LHCN-M2 (cell line): ENCODE data around the gene HOXC11. TPM values are rescaled to one million over a fixed set of nuclear protein-coding genes. Genes with fewer than 3 reads are reported as not detected.

Experiments
- DNase-seq: peaks from one replicate; pipeline ENCODE4 v3.0.0-alpha.2; 2012; ENCODE audit warnings: low read depth
- total RNA-seq: library from RNA; depleted of rRNA; stranded (reverse); fragments of >200 nt; gene quantifications from 2 replicates; pipeline ENCODE4 v1.2.3, GENCODE V29; 2014

Gene HOXC11
- total RNA-seq, 1 experiment from 2014 or later = 3.4 TPM

DNA sequence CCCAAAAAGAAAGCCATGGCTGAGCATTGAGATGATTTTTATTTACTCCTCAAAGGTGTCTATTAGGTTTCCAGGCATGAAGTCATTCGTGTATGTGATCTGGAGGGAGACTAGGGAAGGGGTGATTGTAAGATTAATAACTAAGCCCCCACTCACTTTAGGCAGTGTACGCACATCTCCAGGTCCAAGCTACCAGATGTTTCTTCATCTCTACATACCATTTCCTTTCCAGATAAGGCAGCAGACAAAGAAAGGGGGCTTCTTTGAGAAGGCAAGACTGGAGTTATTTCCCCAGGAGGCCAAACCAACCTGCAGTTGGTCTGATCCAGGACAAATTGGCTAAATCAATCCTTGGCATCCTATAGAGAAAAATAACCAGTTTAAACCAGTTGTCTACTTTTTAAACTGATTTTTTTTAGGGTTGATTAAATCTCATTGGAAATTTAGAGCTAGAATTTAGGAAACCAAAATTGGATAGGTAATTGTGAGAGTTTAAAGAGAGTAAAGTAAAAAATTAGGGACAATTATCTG, 30.4 kb upstream of the HOXC11 start:
- DNase-seq = no peak

DNA sequence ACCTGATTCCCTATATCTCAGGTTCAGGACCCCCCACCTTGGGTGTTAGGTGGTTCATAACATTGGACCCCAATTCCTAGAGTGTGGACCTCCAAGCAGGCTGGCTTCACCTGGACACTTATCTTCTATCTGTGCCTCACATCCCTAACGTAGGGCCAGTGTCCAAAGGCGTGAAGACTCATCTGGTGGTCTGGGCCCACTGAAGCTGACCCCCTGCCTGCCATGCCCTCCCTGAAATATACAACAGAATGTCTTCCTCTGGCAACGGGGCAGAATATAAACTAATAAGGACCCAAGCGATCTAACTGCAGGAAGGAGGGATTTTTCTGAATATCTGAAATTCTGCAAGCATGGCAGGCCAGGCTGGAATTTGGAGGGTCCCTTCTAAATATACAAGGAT, 28.7 kb upstream of the HOXC11 start:
- DNase-seq = no peak

DNA sequence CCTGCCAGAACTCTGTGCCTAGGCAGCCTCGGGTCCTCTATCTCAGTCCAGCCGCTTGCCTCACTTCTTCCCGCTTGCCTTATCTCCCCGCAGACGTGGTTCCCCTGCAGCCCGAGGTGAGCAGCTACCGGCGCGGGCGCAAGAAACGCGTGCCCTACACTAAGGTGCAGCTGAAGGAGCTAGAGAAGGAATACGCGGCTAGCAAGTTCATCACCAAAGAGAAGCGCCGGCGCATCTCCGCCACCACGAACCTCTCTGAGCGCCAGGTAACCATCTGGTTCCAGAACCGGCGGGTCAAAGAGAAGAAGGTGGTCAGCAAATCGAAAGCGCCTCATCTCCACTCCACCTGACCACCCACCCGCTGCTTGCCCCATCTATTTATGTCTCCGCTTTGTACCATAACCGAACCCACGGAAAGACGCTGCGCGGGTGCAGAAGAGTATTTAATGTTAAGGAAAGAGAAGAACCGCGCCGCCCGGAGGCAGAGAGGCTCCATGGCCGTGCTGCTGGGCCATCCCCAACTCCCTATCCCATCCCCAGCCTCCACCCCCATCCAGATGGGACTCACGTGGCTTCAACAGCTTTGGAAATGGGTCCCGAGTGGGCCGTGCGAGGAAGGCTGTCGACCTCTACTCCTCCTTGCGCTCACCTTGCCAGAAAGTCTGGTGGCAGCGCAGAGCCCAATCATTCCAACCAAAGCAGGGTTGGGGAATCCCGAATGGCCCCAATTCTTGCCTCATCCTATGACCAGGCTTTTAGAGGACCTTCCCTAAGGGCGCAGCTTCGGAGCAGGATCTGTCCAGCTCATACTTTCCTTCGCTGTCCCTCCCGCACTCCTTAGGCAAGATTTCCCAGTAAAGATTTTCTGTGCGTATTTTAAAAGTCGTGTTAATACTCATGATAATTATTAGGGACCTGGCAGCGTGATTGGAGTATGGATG, 27.7 kb upstream of the HOXC11 start:
- DNase-seq = no peak

DNA sequence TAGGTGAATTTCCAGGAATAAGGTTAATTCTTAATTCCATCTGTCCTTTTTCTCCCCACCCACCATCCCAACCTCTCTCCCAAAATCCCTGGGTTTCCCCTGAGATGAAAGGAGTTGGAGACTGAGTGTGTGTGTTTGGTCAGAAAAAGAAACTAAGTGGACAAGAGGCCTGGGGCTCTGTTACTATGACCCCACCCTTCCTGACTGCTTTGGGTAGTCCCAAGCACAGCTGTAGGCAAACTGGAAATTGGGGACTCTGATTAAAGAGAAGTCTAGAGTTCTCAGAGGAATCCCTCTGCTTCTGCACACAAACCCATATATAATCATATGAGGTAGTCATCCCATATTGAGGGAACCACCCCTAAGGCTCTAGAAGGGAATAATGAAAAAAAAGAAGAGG, 25.2 kb upstream of the HOXC11 start:
- DNase-seq = no peak

DNA sequence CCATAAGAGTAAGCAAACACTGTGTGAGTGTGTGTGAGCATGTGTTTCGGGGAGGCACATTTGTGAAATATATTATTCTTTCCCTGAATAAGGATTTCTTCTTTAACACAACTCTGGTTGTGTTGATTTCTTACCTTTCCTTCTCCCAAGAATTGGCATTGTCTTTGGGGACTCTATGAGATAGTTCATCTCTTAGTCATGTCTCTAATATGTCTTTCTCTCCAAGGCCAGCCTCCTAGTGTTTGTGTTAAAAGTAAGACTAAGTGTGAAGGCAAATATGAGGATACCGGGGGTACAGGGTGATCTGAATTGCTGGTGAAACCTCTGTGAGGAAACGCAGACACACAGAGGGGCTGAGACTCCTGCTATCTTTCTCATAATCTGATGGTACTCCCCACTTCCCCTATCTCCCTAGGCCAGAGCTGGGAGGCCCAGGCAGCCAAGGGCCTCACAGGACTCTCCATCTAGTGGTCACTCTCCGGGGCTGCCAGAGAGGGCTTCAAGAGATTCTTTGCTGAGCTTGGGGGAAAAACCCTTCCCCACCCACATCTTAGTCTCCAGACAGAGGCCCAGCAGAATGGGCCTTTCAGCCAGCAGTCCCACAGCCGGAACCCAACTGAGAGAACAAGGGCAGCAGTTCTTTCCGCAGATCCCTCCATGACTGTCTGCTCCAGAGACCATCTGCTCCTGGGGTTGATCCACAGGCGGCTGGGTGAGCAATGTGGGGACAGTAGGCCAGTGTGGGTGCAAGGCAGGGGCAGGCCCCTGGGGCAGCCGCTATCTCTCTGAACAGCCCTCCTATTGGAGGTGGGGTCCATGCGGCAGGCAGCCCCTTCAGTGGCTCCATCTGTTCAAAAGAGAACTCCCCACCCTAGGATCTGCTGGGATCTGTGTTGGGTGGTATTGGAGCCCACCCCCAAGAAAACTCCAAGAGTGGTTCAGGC, 24.0 kb upstream of the HOXC11 start:
- no peak for DNase-seq

DNA sequence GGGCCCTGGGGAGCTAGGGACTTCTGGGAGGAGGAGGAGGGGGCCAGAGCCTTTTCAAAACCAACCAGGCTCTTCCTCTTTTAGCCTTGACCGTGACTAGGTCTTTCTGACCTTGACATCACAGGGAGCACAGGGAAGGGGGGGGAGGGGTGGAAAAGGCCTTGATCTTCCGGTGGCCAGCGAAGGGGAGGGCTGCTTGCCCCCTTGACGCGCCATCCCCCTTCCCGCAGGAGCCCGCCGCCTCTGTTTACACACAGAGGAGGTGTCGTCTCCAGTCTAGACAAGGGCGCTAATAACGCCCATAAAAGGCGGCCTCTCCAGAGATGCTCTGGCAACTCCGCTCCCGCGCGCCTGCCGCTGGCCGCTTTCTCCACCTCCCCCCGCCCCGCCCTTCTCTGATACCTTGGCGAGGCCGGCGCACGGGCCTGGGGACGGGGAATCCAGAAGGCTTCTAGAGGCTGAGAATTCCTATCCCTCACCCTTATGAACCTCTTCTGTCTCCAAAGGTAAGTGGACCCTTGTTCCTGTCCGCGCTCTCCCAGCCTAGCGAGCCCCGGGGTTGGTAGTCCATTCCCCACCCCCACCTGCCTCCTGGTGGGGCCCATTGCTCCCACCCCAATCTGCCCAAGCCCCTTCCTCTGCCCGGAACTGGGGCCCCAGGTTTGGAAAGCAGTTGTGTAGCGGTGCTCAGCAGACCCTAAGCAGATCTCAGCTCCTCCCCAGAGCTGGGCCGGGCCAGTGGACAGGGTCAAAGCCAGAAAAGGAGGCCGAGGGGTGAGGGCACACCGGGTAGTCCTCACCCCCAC, 23.1 kb upstream of the HOXC11 start:
- no peak for DNase-seq

DNA sequence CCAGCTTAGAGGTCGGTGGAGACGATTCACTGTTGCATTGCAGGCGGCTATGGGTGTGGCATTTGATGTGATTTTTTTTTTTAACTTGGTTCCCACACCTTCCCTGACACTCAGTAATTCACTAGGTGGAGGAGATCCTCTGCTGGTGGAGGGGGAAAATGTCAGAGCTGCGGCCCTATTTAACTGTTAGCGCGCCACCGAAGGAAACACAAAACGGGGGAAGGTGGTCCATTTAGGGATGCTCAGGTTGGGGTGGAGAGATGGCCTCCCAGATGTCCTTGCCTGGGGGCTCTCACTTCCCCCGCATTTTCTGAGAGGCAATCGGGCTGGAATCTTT, 22.5 kb upstream of the HOXC11 start:
- no peak for DNase-seq

DNA sequence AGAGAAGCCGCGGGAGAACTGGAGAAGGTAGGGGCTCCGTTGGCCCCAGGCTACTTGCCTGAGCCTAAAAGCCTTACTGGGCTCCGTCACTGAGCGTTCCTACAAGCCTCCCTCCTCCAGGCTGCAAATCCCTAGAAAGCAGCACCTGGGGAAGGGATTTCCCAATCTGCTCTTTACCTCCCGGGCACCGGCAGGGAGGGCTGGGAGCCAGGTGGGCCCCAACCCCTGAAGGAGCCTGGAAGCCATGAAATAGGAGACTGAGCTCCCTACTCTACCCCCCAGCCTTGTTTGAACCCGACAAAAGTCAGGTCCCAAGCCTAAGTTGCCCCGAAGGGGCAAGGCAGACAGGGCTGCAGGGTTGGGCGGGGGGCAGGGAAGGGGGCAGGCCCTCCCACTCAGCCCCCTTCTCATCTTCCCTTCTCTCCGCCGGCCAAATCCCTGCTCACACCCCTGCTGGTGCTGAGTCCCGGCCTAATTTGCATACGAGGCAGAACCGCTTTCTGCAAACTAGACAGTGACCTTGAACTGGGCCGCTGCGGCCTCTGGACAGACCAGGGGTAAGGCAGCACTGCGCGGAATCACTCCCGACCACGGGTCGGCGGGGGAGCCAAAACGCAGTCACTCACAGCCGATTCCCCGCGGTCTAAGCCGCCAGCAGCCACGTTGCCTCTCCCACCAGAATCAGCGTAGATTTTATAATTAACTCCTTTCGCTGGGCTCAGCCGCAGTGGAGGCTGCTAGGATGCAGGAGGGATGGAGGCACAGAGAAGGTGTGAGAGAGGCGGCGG, 21.9 kb upstream of the HOXC11 start:
- DNase-seq = no peak

DNA sequence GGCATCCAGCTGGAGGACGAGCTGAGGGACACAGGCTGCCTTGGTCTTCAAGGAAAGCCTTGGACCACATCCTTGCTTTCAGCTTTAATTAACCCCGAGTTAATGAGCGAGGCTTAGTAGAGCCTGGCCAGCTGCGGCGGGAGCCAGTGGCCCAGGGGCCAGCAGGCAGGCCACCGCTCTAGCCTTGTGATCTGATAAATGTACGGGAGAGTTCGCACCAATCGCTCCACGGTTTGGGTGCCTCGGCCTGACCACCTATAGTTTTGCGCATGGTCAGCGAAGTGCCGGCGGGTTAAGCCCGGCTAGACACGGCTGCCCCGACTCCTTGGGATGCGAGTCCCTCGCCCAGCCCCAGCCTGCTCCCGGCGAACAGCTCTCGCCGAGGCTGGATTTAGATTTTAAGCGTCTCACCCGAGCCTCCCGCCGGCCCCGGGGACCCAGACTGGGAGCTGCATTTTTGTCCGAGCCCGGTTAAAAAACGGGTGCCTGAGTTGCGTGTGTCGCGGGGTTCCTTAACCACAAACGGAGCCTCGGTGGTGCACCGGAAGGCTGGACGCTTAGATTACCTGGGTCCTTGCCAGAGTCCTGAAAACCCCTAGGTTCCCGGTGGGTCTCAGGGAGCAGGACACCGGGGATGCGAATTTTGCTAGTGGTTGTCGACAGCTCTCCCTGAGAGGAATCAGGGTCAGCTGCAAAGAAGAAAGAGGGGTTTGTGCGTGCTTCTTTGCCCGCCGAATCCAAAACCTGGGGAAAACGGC, 21.2 kb upstream of the HOXC11 start:
- DNase-seq = no peak

DNA sequence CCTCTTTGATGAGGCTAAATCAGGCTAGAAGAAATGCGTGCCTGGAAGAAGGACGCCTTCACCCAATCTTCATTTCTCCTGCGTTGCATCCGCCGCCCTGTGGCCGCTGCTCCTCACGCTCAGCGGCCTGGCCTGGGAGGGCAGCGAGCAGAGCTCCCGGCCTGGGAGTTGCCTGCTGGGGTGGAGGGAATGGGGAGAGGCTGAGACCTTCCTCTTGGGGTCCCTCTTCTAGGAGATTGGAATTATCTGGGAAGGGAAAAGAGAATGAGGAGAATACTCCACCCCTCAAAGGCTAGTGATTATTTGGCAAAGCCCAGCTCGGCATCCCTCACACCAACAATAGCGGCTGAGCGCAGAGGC, 20.6 kb upstream of the HOXC11 start:
- no peak for DNase-seq

DNA sequence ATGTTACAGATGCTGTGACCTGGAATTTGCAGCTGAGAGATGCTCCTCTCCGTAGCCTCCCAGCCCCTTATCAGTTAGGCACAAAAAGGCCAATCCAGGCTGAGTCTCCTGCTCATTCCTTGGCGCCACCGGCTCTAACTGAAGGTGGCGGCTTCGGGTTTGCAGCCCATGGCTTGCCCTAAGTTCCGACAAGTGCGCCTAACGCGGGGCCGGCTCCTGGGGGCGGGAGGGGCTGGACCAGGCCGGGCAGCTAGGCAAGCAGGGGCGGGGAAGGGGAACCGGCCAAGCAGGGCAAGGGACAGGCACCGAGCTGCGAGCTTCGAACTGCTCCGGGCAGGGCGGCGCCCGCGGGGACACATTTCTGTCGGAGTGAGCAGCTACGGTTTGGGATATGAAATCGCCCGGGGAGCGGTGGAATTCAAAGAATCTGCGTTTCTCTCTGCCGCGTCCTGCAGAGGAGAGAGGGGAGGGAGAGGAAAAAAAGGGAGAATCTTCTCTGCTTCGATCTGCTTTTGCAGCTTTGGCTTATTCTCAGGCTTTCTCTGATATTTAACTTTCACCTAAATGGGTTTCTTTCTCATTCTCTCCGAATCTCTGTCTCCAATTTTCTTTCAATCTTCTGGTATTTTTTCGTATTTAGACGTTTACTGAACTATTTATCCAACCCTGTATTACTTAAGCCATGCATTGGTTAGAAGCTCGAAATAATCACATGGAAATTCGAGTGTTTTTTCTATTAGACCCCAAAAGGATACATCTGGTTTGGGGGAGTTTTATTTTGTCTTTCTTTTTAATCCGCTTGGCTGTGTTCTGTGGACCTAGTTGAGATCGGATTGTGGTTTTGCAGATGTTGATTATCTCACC, 19.8 kb upstream of the HOXC11 start:
- no peak for DNase-seq

DNA sequence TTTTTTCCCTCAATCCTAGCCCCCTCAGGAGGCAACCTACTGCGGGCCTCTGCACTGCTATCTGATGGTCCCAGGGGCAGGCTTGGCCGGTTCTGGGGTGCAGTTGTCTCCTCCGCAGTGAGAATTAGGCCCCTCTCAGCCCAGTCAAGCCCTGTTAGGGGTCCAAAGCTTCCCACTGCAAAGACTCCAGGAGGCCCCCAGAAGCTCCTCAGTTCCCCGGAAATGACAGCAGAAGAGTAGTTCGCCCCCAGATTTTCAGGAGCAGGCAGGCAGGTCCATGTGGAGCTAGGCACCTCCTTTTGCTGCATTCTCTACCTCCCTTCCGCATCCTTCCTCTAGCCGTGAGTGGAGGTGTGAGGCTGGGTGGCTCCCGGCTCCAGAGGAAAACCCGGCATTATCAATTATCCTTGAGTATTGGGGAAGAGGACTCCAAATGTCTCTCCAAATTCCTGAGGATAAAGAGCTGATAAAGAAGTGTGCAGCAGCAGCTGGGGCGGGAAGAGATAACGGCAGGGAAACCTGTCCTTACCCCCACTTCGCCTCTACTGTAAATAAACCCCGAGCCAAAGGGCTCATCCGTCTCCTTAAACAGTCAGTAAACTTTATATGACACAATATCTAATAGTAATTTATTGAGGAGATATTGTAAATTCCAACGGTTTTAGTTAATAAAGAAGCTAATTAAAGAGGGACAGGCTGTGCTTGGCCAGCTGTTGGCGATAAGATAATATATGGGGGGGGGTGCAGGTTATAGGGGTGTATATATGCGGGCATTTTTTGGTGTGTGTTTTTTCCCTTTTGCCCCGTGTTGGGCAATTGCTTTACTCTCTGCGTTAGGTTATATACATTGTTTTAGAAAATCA, 18.9 kb upstream of the HOXC11 start:
- DNase-seq = no peak

DNA sequence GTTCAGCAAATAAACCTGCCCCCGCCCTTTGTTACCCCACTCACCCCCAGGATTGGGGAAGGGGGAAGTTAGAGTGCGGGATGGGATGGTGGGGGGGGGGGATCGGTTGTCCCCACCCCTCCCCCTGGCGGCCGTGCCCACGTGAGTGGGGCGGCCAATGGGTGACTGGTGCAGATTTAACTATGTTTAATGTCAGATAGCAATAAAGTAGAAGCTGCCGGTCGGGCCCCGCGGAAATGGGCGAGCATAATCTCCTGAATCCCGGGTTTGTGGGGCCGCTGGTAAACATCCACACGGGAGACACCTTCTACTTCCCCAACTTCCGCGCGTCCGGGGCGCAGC, 18.3 kb upstream of the HOXC11 start, which contains the start of gene HOXC12:
HOXC12 (plus strand) TSS at position 210 of the 342 bp plus-strand sequence; CDS start at position 237, 27 bp downstream.
- no peak for DNase-seq

DNA sequence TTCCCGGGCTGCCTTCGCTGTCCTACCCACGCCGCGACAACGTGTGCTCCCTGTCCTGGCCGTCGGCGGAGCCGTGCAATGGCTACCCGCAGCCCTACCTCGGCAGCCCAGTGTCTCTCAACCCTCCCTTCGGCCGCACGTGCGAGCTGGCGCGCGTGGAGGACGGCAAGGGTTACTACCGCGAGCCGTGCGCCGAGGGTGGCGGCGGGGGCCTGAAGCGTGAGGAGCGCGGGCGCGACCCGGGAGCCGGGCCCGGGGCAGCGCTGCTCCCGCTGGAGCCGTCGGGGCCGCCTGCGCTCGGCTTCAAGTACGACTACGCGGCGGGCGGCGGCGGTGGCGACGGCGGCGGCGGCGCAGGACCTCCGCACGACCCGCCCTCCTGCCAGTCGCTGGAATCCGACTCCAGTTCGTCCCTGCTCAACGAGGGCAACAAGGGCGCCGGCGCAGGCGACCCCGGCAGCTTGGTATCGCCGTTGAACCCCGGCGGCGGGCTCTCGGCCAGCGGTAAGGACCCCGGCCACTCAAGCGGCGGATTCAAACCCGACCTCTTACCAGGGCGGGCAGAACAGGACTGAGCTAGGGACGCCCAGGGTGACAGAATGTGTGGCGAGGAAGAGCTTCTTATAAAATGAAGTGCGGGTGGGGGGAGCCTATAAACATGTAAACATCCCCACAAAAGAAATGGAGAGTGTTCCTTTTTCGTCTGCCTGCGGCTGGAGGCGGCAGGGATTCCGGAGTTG, 17.7 kb upstream of the HOXC11 start:
- DNase-seq = no peak

DNA sequence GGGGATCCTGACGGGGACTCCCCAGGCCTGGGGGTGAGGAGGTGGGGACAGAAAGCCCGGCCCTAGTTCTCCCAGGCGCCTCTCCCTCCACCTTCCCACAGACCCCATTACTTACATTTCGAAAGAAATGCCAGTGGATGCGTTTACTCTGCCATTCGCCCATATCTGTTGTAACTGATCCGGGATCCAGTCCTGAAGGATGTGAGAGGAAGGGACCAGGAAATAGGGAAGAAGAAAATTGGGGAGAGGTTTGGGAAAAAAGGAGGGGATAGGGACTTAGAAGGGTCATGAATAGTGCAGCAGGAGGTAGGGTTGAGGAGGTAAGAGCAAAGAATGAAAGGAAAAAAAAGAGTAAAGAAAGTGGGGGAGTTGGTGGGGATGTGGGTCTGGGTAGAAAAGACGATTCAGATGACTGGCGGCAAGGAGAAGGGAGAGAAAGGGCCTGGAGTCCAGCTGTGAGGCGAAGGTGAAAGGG, 17.1 kb upstream of the HOXC11 start:
- DNase-seq = no peak

DNA sequence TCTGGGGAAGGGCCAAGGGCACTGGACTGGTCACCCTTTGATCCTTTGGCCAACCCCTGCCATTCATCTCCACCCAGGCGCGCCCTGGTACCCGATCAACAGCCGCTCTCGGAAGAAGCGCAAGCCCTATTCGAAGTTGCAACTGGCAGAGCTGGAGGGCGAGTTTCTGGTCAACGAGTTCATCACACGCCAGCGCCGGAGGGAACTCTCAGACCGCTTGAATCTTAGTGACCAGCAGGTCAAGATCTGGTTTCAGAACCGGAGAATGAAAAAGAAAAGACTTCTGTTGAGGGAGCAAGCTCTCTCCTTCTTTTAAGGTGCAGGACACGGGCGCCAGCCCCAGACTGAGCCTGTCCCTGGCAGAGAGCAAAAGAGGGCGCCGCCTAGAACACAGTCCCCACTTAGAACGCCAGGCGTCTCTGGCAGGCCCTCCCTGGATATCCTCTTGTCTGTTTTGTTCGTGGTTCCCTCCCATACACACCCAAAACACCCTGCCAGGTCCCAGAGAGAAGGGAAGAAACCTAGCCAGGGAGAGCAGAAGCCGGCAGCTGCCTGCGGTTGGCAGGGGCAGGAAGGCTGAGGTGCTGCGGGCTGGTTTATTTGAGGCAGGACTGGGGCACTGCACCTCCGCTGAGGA, 16.6 kb upstream of the HOXC11 start:
- DNase-seq = no peak
